HepG2 (cell line): Measurements from ENCODE around the gene GNG4. TPM values are rescaled to one million over a fixed set of nuclear protein-coding genes. Genes with fewer than 3 reads are reported as not detected.
A peak's percentile ranks its signal among the peaks of the same experiment; 100 is the strongest.

ENCODE experiments used
- ASH2L ChIP-seq: fragments of 300-600, 200-600 bp; sonication (generic); IDR thresholded peaks from 2 replicates; pipeline ENCODE4 v1.7.0; 2017; ENCODE audit warnings: low read depth, mild to moderate bottlenecking, moderate library complexity, mixed read lengths, low read length; ENCODE audit not compliant: insufficient read length
- CREM ChIP-seq, 2 experiments: sonication (generic) in 1 of 2; formaldehyde crosslinking in 1 of 2; IDR thresholded peaks; 2 replicates each; pipeline versions ENCODE4 v1.4.0 to v1.6.1; 2016 to 2020; ENCODE audit warnings: antibody characterized with exemption in 1 of 2, mild to moderate bottlenecking in 1 of 2, missing genetic modification reagents in 1 of 2
- CSRNP2 ChIP-seq: sonication (generic); formaldehyde crosslinking; conservative IDR thresholded peaks from 2 replicates; pipeline ENCODE4 v1.8.0; 2022; ENCODE audit warnings: low read depth, missing genetic modification reagents
- DBP ChIP-seq: sonication (generic); formaldehyde crosslinking; IDR thresholded peaks from 2 replicates; pipeline ENCODE4 v1.4.0; 2020; ENCODE audit warnings: missing genetic modification reagents; ENCODE audit errors: not compliant biosample characterization
- DMTF1 ChIP-seq: sonication (generic); formaldehyde crosslinking; IDR thresholded peaks from 2 replicates; pipeline ENCODE4 v1.4.0; 2020; ENCODE audit warnings: mild to moderate bottlenecking, missing genetic modification reagents
- E2F1 ChIP-seq: sonication (generic); formaldehyde crosslinking; IDR thresholded peaks from 2 replicates; pipeline ENCODE4 v1.5.0; 2020; ENCODE audit warnings: missing genetic modification reagents
- FOXA3 ChIP-seq: IDR thresholded peaks from 2 replicates; pipeline ENCODE4 v1.6.1; 2016; ENCODE audit warnings: missing genetic modification reagents, missing compliant biosample characterization
- FOXO4 ChIP-seq: sonication (generic); formaldehyde crosslinking; conservative IDR thresholded peaks from 2 replicates; pipeline ENCODE4 v1.8.1; 2023; ENCODE audit warnings: missing genetic modification reagents
- GLI4 ChIP-seq: sonication (generic); formaldehyde crosslinking; IDR thresholded peaks from 2 replicates; pipeline ENCODE4 v1.5.1; 2020; ENCODE audit warnings: missing genetic modification reagents, mild to moderate bottlenecking, moderate library complexity, borderline replicate concordance
- MAX ChIP-seq: IDR thresholded peaks from 2 replicates; pipeline ENCODE4 v1.6.1; 2012; ENCODE audit warnings: inconsistent platforms
- MXI1 ChIP-seq: IDR thresholded peaks from 3 replicates; pipeline ENCODE4 v1.6.1; 2012; ENCODE audit warnings: low read depth, low read length, inconsistent platforms, borderline replicate concordance
- NAIF1 ChIP-seq: sonication (generic); formaldehyde crosslinking; IDR thresholded peaks from 2 replicates; pipeline ENCODE4 v1.5.0; 2020; ENCODE audit warnings: mild to moderate bottlenecking, missing genetic modification reagents, borderline replicate concordance
- PAWR ChIP-seq: sonication (generic); formaldehyde crosslinking; IDR thresholded peaks from 2 replicates; pipeline ENCODE4 v1.4.0; 2020; ENCODE audit warnings: missing genetic modification reagents, mild to moderate bottlenecking, borderline replicate concordance
- PCBP1 ChIP-seq: fragments of 200-400 bp; formaldehyde crosslinking; IDR thresholded peaks from 2 replicates; pipeline ENCODE4 v1.6.1; 2017; ENCODE audit warnings: mild to moderate bottlenecking, low read depth, low read length, borderline replicate concordance
- PHF8 ChIP-seq: sonication (generic); formaldehyde crosslinking; IDR thresholded peaks from 2 replicates; pipeline ENCODE4 v1.5.0; 2020; ENCODE audit warnings: missing genetic modification reagents
- TCF12 ChIP-seq, 2 experiments: fragments of 450-650 bp in 1 of 2; sonication (generic) in 1 of 2; formaldehyde crosslinking in 1 of 2; IDR thresholded peaks; 2 replicates each; pipeline versions ENCODE4 v1.6.1 to v1.8.0; 2017 to 2022; ENCODE audit warnings: antibody characterized with exemption in 1 of 2, mild to moderate bottlenecking in 1 of 2, missing genetic modification reagents in 1 of 2, moderate library complexity in 1 of 2
- TGIF2 ChIP-seq: IDR thresholded peaks from 2 replicates; pipeline ENCODE4 v1.6.1; 2016; ENCODE audit warnings: control low read depth, missing compliant biosample characterization
- ZNF337 ChIP-seq: sonication (generic); formaldehyde crosslinking; IDR thresholded peaks from 2 replicates; pipeline ENCODE4 v1.5.1; 2020; ENCODE audit warnings: missing genetic modification reagents, low read depth, mild to moderate bottlenecking, borderline replicate concordance
- ZNF670 ChIP-seq: sonication (generic); formaldehyde crosslinking; IDR thresholded peaks from 2 replicates; pipeline ENCODE4 v1.8.0; 2022; ENCODE audit warnings: mild to moderate bottlenecking, missing genetic modification reagents, borderline replicate concordance
- ZSCAN25 ChIP-seq: sonication (generic); formaldehyde crosslinking; IDR thresholded peaks from 2 replicates; pipeline ENCODE4 v1.8.0; 2022; ENCODE audit warnings: mild to moderate bottlenecking, missing genetic modification reagents
- polyA plus RNA-seq, 8 experiments: library from polyadenylated mRNA; depleted of rRNA in 3 of 8; stranded (reverse) in 7 of 8; unstranded in 1 of 8; fragments of >200 nt; fragmentation: Illumina TruSeq in 4 of 8; extraction: Trizol in 4 of 8; gene quantifications; 2 replicates each; pipeline versions ENCODE4 v1.2.1 to v1.2.3, GENCODE V29; 2011 to 2016; ENCODE audit warnings: low read depth in 4 of 8, missing spikeins in 1 of 8, mixed read lengths in 1 of 8; ENCODE audit not compliant: insufficient read depth in 1 of 8
- total RNA-seq, 5 experiments: library from RNA; depleted of rRNA; stranded (reverse); fragments of >200 nt; fragmentation: Illumina TruSeq; extraction: Trizol; gene quantifications; 2 replicates each; pipeline ENCODE4 v1.2.3, GENCODE V29; 2016; ENCODE audit warnings: low read depth in 1 of 5

The GNG4 gene
- total and polyA plus RNA-seq, 2 of the 13 experiments (the other 11 are each of a cell fraction or from before 2014, with no cell fraction given) = 27.1 to 69.5 TPM

- TF ChIP-seq MAX = peak; percentile 50; the same call in 1 of the 2 replicates
- 0 out of 2 replicates have a peak, but pooled peaks have one; percentile 4 for TF ChIP-seq ZSCAN25 (CRISPR knock-in tag)
- no peak for TF ChIP-seq GLI4 (CRISPR knock-in tag)
- TF ChIP-seq CSRNP2 (CRISPR knock-in tag) = no peak
- no peak for TF ChIP-seq TCF12 (IDR thresholded peaks at IDR 0.05)
- TF ChIP-seq TCF12 (CRISPR knock-in tag; IDR thresholded peaks at IDR 0.05) = no peak
- TF ChIP-seq DMTF1 (CRISPR knock-in tag) = 0 out of 2 replicates have a peak, but pooled peaks have one; percentile 39
- no peak for TF ChIP-seq FOXO4 (CRISPR knock-in tag)
- peak; percentile 70 for TF ChIP-seq ASH2L
- no peak for TF ChIP-seq CREM (IDR thresholded peaks at IDR 0.05)
- no peak for TF ChIP-seq CREM (CRISPR knock-in tag; IDR thresholded peaks at IDR 0.05)
- 0 out of 2 replicates have a peak, but pooled peaks have one; percentile 20 for TF ChIP-seq ZNF670 (CRISPR knock-in tag)
- TF ChIP-seq TGIF2 (CRISPR knock-in tag) = 0 out of 2 replicates have a peak, but pooled peaks have one; percentile 18
- TF ChIP-seq PCBP1 = no peak
- peak; percentile 3; the same call in 1 of the 2 replicates for TF ChIP-seq E2F1 (CRISPR knock-in tag)
- TF ChIP-seq DBP = peak; percentile 7
- TF ChIP-seq FOXA3 (CRISPR knock-in tag) = 0 out of 2 replicates have a peak, but pooled peaks have one; percentile 8
- no peak for TF ChIP-seq MXI1
- TF ChIP-seq NAIF1 (CRISPR knock-in tag) = 0 out of 2 replicates have a peak, but pooled peaks have one; percentile 10
- TF ChIP-seq PAWR (CRISPR knock-in tag) = no peak
- peak; percentile 58 for TF ChIP-seq PHF8 (CRISPR knock-in tag)
- TF ChIP-seq ZNF337 (CRISPR knock-in tag) = 0 out of 2 replicates have a peak, but pooled peaks have one; percentile 12
Measured at GRCh38 chr1:235503403-235504121, 146.0 kb downstream of the GNG4 start (continued).
